GF-D8 (cell line): ENCODE results near the gene GSTM1.

Source experiments
- DNase-seq: peaks from one replicate; lab custom pipeline; 2025; lab: John Stamatoyannopoulos, UW

The GSTM1 gene

DNA sequence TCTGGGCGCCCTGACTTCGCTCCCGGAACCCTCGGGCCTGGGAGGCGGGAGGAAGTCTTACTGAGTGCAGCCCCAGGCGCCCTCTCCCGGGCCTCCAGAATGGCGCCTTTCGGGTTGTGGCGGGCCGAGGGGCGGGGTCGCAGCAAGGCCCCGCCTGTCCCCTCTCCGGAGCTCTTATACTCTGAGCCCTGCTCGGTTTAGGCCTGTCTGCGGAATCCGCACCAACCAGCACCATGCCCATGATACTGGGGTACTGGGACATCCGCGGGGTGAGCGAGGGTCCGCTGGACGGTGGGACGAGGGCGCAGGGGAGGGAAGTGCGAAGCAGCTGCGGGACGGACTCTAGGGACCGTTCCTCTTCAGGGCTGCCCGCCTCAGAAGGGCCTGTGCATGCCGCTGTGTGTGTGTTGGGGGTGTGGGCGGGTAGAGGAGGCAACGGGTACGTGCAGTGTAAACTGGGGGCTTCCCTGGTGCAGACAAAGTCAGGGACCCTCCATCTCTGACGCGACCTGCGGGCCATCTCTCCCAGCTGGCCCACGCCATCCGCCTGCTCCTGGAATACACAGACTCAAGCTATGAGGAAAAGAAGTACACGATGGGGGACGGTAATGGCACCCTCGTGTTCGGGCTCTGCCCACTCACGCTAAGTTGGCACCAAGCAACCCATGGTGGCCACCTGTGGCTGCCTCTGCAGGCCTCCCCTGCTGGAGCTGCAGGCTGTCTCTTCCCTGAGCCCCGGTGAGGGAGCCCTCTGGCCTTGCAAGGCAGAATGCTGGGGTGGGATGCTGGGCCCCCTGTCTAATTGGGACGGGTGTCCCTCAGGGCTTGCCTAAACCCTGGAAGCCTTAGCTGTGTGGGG, at the start of gene GSTM1:
TSS of gene GSTM1 (plus strand) at position 177 of the 859 bp plus-strand sequence. CDS start at position 234, 57 bp downstream.
- peak; percentile 35 for DNase-seq

DNA sequence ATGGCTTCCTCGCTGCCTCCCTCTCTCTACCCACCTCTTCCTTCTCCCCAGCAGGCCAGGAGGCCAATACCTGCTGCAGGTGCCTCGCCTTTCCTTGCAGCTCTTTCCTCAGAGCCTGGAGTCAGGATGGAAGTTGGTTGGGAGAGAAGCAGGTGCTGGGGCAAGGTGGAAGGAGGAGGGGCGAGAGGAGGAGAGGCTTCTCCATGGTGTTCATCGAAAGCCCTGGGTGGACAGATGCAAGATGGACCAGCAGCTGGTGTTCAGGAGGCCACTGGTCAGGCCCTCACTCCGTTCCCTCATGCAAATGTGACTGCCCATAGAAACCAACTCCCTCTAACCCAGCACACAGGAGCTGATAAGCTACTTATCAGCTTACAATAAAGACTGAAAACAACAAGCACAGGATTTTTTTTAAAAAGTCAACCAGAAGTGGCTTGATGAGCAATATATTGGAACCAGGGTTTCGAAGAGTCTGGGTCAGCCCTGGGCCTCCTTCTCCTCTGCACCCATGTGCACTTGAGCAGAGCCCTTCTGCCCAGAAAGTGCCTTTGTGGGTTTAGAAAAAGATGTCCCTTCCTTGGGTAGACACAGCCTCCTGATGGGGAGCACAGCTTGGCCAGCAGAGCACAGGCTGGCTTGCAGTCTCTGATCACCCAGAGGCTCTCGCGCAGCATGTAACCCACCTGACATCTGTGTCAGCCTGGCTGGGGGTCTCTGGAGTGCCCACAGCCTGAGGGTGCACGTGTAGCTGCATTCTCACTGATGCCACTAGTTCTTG, 48.4 kb upstream of the GSTM1 start:
- no peak for DNase-seq

GRCh38 chr1:109639841-109640184, 47.8 kb upstream of the GSTM1 start:
- no peak for DNase-seq

- DNase-seq = peak; percentile 70
Observed at GRCh38 chr1:109640285-109640865, 47.2 kb upstream of the GSTM1 start.

GRCh38 chr1:109641078-109641740, 46.4 kb upstream of the GSTM1 start:
- DNase-seq = no peak

GRCh38 chr1:109641861-109642260, 45.8 kb upstream of the GSTM1 start:
- no peak for DNase-seq

DNA sequence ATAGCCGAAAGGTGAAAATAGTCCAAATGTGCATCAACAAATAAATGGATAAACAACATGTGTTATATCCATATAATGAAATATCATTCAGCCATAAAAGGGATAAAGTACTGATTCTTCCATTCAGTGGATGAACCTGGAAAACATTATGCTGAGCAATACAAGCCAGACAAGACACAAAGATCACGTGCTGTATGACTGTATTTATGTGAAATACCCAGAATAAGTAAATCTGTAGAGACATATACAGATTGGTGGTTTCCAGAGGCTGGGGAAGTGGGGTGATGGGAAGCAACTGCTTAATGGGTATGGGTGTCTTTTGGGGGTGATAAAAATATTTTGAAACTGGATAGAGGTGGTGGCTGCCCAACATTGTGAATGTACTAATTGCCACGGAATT, 45.0 kb upstream of the GSTM1 start:
- DNase-seq = no peak

DNA sequence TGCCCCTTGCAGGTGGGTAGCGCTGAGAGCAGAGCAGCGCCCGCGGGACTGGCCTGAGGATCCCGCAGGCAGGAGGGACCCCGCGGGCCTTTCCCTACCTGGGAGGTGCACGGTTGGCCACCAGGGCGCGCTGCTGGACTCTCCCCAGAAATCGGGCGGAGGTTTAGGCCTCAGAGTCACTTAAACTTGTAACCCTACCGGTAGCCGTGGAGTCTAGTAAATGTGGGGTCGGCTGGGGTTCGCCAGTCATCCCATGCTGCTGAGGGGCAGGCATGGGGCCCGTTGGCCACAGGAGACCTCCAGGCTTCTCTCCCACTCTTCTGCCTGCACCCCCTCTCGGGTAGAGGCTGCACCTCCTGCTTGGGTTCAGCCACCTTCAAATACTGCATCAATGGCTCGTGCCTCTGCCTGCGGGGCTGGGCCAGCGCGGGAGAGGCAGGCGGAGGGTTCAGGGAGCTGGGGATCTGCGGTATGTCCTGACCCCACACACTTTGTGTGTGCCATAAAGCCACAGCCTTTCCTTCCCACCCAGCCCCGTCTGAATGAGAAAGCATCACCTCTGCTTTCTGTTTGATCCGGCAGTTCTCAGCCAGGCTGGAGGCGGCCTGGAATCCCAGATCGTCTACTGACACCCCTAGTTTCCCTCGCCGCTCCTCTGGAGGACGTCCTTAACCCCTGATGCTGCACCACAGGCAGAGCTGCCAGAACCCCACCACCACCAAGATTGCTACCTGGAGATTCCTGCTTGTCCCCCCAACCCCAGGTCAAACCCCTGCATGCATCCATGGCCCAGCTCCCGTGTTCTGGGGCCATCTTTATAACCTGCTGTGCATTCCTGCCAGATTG, 44.0 kb upstream of the GSTM1 start:
- DNase-seq = peak; percentile 48

GRCh38 chr1:109644670-109645069, 42.9 kb upstream of the GSTM1 start:
- DNase-seq = no peak

DNA sequence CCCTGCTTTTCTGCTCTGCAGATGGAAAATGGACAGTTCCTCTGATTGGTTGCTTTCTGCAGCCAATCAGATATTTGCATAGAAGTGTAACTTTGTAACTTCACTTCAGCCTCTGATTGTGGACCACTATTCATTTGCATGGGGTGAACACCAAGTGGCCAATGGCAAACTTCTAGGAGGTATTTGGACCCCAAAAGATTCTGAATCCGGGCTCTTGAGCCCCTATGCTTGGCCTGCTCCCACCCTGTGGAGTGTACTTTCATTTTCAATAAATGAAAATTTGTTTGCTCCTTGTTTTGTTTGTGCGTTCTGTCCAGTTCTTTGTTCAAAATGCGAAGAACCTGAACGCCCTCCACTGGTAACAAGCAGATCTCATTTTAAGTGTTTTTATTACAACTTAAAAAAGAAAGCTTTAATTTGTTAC, 38.1 kb upstream of the GSTM1 start:
- DNase-seq = no peak

DNA sequence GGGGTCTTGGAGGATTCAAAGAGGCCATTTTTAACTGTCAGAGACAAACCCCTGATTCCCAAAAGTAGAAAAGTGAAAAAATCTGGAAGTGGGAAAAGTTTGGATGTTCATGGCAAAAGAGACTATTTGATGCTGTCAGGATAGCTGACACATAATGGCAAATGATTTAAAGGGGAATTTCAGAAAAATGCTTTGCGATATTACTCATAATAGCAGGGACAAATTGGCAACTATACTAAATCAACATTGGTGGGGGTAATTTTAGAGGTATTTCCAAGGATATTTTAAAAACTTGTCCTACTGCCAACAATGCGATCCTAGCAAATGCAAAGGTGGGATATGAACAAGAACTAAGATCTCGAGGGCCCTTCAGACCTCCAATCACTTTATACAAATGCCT, 37.0 kb upstream of the GSTM1 start:
- DNase-seq = no peak

DNA sequence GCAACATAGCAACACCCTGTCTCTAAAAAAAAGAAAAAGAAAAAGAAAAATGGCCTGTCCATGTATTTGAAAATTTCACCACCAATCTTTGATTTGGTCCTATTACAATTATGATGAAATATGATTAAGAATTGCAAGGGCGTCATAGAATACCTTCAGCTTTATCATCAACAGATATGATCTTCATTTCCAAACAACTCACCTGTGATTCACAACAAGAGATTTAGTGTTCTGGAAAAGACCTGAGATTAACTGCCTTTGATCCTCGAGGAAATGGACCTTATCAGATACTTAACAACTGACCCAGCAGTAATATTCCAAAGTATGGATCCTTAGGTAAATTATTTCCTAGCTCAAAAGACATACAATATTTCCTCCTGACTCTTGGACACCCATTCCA, 35.2 kb upstream of the GSTM1 start:
- DNase-seq = no peak

DNA sequence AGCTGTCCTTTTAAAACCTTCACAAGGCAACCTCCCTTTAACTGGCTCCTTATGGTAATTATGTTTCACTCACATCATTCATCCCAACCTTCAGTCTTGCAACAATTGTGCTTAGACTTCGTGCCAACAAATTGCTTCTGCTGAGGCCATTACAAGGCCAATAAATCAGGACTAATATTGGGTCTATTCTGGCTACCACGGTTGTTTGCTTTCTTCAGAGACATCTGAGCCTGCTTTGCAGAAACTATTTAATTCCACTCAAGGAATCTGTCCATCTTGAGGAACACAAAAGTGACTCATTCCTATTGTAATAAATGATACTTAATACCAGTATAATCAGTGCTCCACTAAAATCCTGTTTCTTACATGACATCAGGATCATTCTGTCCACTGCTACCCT, 34.3 kb upstream of the GSTM1 start:
- DNase-seq = no peak

DNA sequence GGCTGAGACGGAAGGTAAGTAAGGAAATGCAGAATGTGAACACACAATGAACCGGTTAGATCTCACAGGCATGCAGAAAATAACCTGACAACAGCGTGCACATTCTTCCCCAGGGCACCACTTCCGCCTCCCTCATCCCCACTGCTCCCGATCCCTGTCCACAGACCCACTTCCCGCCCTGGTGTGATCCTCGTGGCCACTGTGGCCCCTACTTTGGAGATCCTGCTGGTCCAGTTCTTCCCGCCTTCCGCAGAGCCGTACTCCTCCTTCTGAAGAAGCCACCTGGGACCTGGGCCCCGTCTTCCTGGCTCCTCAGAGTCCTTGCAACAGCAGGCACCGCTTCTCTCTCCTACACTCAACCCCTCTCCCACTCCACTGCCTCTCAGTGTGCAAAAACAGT, 33.1 kb upstream of the GSTM1 start:
- DNase-seq = no peak

DNA sequence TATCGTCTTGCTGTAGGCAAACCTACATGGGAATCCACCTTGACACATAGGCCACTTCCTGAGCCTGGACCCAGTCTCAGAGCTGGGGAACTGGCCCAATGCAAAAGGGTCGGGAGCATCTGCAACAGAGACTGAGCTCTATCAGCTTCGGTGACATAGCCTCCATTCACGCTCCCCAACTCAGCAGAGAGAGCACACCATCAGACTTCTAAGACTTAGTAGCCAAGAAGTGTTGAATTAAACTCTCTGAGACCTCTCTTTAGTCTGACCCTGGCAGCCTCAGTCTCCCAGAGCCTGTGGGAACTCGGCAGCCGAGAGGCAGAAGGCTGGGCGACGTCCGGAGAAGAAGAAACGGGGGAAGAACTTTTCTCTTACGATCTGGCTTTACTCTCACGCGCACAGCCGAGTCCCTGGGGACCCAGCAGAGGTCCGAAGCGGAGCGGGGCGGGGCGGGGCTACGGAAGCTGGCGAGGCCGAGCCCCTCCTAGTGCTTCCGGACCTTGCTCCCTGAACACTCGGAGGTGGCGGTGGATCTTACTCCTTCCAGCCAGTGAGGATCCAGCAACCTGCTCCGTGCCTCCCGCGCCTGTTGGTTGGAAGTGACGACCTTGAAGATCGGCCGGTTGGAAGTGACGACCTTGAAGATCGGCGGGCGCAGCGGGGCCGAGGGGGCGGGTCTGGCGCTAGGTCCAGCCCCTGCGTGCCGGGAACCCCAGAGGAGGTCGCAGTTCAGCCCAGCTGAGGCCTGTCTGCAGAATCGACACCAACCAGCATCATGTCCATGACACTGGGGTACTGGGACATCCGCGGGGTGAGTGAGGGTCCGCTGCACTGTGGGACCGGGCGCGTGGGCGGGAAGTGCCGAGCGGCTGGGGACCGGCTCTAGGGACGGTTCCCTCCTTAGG, 31.8 kb upstream of the GSTM1 start, which contains the start of gene GSTM4:
TSS of gene GSTM4 (plus strand) at position 485 of the 905 bp plus-strand sequence. CDS start at position 776, 291 bp downstream.
- DNase-seq = peak; percentile 67

GRCh38 chr1:109657395-109657794, 30.2 kb upstream of the GSTM1 start:
- no peak for DNase-seq

DNA sequence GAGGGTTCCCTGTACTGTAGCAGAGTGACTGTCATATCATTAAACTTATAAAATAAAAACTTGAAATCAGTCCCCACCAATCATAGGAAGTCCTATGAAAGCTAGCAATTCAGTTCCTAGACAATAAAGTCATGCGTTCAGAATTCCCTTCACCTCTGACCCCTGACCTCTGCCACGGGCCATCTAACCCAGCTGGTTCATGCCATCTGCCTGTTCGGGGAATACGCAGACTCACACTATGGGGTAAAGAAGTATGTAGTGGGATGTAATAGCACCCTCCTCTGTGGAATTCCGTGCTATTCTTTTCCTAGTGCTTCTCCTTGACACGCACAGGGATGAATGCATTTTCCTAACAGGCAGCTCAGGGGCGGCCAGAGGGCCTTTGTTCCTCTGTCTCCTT, 29.6 kb upstream of the GSTM1 start:
- DNase-seq = no peak

DNA sequence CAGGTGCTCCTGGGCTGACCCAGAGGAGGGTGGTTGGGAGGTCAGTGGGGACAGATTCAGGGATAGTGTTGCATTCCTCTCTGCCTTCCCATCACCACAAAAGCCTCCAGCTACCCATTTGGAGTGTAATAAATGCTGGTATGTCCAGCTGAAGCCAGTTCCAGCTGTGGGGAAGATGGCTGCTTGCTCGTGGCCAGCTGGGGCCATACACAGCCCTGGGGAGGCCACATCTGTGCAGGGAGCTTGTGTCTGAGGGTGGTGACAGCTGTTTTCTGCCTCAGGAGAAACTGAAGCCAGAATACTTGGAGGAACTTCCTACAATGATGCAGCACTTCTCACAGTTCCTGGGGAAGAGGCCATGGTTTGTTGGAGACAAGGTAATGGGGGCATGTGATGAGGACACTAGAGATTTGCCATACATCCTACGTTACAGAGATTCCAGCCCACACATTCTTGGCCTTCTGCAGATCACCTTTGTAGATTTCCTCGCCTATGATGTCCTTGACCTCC, 29.0 kb upstream of the GSTM1 start:
- peak; percentile 22 for DNase-seq

GRCh38 chr1:109659145-109659544, 28.5 kb upstream of the GSTM1 start:
- DNase-seq = no peak
